CD4-positive, alpha-beta T cell treated with Interleukin-21 for 1 hour (primary cell): ENCODE measurements around the gene MZT2A.
"Not testable (repeated sequence)": the region's sequence is repeated elsewhere in the genome, so short reads cannot be mapped to it uniquely, and the experiment has no call there.

Experiments used
- DNase-seq: peaks from one replicate; pipeline ENCODE4 v3.0.0-alpha.2; 2020

The MZT2A gene

DNA sequence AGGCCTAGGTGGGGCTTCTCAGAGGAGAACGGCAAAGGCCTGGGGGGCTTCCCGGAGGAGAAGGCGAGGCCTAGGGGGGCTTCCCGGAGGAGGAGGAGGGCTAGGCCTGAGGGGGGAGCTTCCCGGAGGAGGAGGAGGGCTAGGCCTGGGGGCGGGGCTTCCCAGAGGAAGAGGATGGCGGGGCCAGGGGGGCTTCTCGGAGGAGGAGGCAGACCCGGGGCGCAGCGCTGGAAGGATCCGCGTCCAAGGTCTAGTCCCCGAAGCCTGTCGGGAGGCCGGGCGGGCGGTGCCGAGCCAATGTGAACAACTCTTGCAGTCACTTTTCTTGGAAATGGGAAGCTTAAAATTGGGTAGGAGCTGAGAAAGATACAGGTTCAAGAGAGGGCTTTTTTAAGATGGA lies 46.3 kb downstream of the MZT2A start:
- DNase-seq, result no peak

DNA sequence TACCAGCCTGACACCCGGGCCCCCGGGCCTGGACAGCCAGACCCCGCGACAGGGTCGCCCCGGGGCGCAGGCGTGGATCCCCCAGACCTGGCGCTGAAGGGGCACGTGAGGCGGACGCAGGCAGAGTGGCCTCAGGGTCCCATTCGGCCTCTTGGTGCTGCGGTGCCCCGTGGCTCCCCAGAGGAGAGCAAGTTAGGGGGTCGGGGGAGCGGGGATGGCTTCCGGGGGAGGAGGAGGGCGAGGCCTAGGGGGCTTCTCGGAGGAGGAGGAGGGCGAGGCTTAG lies 46.7 kb downstream of the MZT2A start:
- not testable (repeated sequence) for DNase-seq

DNA sequence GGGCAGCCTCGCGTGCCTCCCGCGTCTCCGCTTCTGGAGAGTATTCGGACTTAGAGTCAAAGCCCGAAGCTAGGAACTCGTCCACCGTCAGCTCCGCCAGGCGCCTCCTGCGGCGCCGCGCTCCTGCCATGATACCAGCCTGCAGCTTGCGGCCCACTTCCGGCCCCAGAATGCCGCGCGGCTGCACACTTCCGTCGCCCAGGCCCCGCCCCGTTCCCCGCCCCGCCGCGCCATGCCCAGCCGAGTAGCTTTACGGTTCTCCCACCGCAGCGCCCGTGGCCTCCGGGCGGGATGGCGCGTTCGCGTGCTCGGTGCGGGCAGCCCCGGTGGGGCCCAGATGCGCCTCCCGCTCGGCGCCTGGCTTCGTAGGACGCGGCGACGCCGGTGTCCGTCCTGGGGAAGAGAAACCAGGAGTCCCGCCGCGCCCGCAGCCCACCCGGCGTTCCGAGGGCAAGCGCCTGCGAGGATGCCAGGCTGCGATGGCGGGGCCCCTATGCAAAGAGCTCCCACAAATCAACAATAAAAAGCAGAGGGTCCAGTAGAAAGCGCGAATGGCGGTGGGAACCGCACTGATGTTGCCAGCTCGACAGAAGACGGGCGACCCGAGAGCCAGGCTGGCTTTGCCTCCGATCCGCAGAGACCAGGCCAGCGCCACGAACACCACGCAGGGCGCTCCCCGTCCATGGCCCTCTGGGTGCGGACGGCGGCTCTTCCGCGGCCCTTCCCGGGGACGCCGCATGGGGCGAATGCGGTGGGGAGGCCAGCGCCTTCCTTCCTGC lies 47.3 kb downstream of the MZT2A start:
- not testable (repeated sequence) for DNase-seq

DNA sequence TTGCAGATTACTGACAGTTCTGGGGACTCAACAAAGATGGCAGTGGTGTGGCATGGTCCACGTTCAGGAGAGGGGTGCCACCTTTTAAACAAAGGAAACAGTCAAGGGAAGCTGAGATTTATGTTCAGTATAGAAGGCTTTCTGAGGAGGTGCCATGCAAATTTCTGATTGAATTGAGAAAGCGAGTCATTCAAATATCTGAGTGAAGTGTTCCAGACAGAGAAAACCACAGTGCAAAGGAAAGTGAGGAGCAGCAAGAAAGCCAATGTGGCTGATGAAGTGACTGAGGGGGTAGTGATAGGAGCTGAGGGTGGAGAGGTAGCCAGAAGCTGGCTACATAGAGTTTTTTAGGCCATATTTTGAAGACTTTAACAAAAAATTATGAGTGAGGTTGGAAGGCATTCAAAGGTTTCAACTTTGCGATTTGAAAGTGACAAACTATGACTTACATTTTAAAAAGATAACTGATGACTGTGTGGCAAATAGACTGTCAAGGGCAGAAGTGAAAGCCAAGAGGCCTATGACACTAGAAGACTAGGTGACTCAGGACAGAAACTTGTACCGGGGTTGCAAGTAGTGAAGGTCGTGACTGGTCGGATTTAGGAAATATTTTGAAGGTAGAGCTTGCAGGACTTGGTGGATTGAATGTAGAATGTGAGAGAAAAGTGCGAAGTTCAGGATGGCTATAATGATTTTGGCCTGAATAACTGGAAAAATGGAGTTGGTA lies 51.3 kb downstream of the MZT2A start:
- not testable (repeated sequence) for DNase-seq
